ENCODE measurements around the gene CCNI. TPM values are rescaled to one million over a fixed set of nuclear protein-coding genes. Genes with fewer than 3 reads are reported as not detected.

Gene CCNI
- polyA plus RNA-seq, 1 of the 3 experiments (the other 2 are of a cell fraction), result 56.8 TPM

- Histone ChIP-seq H4K20me1 (ENCODE audit: insufficient read depth) (peaks cover 48% of the 10 kb centered on the region), H3F3A (replicated peaks; ENCODE audit: insufficient read depth) (peaks cover 7% of the 10 kb centered on the region), H3K4me2 (peak overlapping the region; percentile 94; the same call in 1 of the 2 replicates), H3K9ac (peak overlapping the region; percentile 98), H3K9me2 (no peaks in the 10 kb centered on the region), H3K27me3 (ENCODE audit: insufficient read depth) (no peaks in the 10 kb centered on the region), H2AFZ (ENCODE audit: low read depth) (no peak overlapping the region), H3K4me1 (ENCODE audit: control insufficient read depth in 1 of 2, insufficient read depth in 2 of 2, low read depth in 1 of 2, low read length in 1 of 2) (peaks cover 4 to 9% of the 10 kb centered on the region in 2 experiments; a peak in 2 of 4 replicates), H3K79me2 (ENCODE audit: insufficient read depth) (peaks cover 72% of the 10 kb centered on the region), H3K4me3 (ENCODE audit: low read depth in 2 of 2, low read length in 1 of 2) (peak overlapping the region; percentile 68 to 83), H3K27ac (ENCODE audit: low read depth in 2 of 2, low read length in 1 of 2) (peak overlapping the region; percentile 96 to 99), H3K9me3 (no peaks in the 10 kb centered on the region), H3K36me3 (replicated peaks in 1 of 2; ENCODE audit: control insufficient read depth in 1 of 2, insufficient read depth in 2 of 2, low read length in 1 of 2) (peaks cover 0 to 9% of the 10 kb centered on the region in 2 experiments)
- CTCF ChIA-PET, result interaction anchor here (1.0 to 4.8 kb wide), 2 partner anchors 21 to 128 kb away, joined by 3 to 18 read pairs; no protein-coding TSS in a partner anchor
- POLR2A ChIA-PET, result interaction anchor here (1.4 to 1.6 kb wide), 2 partner anchors 10 to 83 kb away, joined by 4 to 5 read pairs; no protein-coding TSS in a partner anchor
- peak; percentile 76 for DNase-seq
- TF ChIP-seq MXI1 (IDR thresholded peaks at IDR 0.05; ENCODE audit: low read depth, low read length), result 0 out of 2 replicates have a peak, but pooled peaks have one; percentile 19
- no peak for TF ChIP-seq ZBTB33 (IDR thresholded peaks at IDR 0.05; ENCODE audit: borderline replicate concordance, low read depth)
- WGBS (ENCODE audit: low lambda C conversion rate), result 1% methylated on average over 67 of the region's 89 CpGs
Observed at GRCh38 chr4:77074981-77075855, 571 bp downstream of the CCNI start.

- TF ChIP-seq SIN3A (IDR thresholded peaks at IDR 0.05; ENCODE audit: borderline replicate concordance, low read depth, low read length), result no peak
- no peak for TF ChIP-seq MEF2A (IDR thresholded peaks at IDR 0.05; ENCODE audit: borderline replicate concordance, low read depth)
- TF ChIP-seq CTCF (IDR thresholded peaks at IDR 0.05), result no peak
- no peak for TF ChIP-seq NRF1 (IDR thresholded peaks at IDR 0.05; ENCODE audit: low read depth, low read length)
- no peak for TF ChIP-seq IRF3 (IDR thresholded peaks at IDR 0.05; ENCODE audit: low read depth, low read length)
- TF ChIP-seq REST (IDR thresholded peaks at IDR 0.05; ENCODE audit: low read depth, low read length), result no peak
- H3K4me3 ChIP-seq (ENCODE audit: low read depth in 2 of 2, low read length in 1 of 2), result peak overlapping the region; percentile 68 to 83
- ChIA-PET CTCF (interaction anchor here (1.0 to 1.4 kb wide), 2 partner anchors 29 to 129 kb away, joined by 3 read pairs; no protein-coding TSS in a partner anchor), POLR2A (no interaction called here)
- H3K4me1 ChIP-seq (ENCODE audit: control insufficient read depth in 1 of 2, insufficient read depth in 2 of 2, low read depth in 1 of 2, low read length in 1 of 2), result peaks cover 4 to 9% of the 10 kb centered on the region in 2 experiments; a peak in 2 of 4 replicates
- no peaks in the 10 kb centered on the region for H3K9me2 ChIP-seq
- peak overlapping the region in 1 of 2 experiments; percentile 34; a peak in 2 of 4 replicates for H3K27ac ChIP-seq (ENCODE audit: low read depth in 2 of 2, low read length in 1 of 2)
- peaks cover 7% of the 10 kb centered on the region for H3F3A ChIP-seq (replicated peaks; ENCODE audit: insufficient read depth)
- no peak overlapping the region for H2AFZ ChIP-seq (ENCODE audit: low read depth)
- peak overlapping the region; percentile 94 for H3K4me2 ChIP-seq
- H3K79me2 ChIP-seq (ENCODE audit: insufficient read depth), result peaks cover 80% of the 10 kb centered on the region
- peaks cover 56% of the 10 kb centered on the region for H4K20me1 ChIP-seq (ENCODE audit: insufficient read depth)
- H3K27me3 ChIP-seq (ENCODE audit: insufficient read depth), result no peaks in the 10 kb centered on the region
- 4% methylated on average over 6 of the region's 6 CpGs for WGBS (ENCODE audit: low lambda C conversion rate)
- no peaks in the 10 kb centered on the region for H3K9me3 ChIP-seq
- peak; percentile 25 for DNase-seq
- H3K9ac ChIP-seq, result peak overlapping the region; percentile 98
- peaks cover 0 to 12% of the 10 kb centered on the region in 2 experiments for H3K36me3 ChIP-seq (replicated peaks in 1 of 2; ENCODE audit: control insufficient read depth in 1 of 2, insufficient read depth in 2 of 2, low read length in 1 of 2)
Observed at GRCh38 chr4:77074381-77074831, 1.4 kb downstream of the CCNI start.

Measured in SK-N-SH (cell line).